BE2C (cell line): ENCODE data around the gene HLA-E.

ENCODE experiments used
- DNase-seq: peaks from one replicate; pipeline ENCODE4 v3.0.0-alpha.2; 2020
- H3K27me3 ChIP-seq: fragments of 250-450 bp; sonication (Bioruptor Pico); 2 replicates; pipeline ENCODE4 v1.5.1; 2020; ENCODE audit warnings: mild to moderate bottlenecking
- H3K36me3 ChIP-seq: fragments of 250-450 bp; sonication (Bioruptor Pico); 2 replicates; pipeline ENCODE4 v1.5.1; 2020; ENCODE audit warnings: mild to moderate bottlenecking
- H3K4me1 ChIP-seq: fragments of 250-450 bp; sonication (Bioruptor Pico); 2 replicates; pipeline ENCODE4 v1.5.1; 2020
- H3K4me3 ChIP-seq: 2 replicates; pipeline ENCODE4 v1.5.1; 2011; ENCODE audit warnings: low read depth, low read length
- H3K9me3 ChIP-seq: fragments of 250-450 bp; sonication (Bioruptor Pico); 2 replicates; pipeline ENCODE4 v1.5.1; 2020
- CTCF ChIP-seq: IDR thresholded peaks from 2 replicates; pipeline ENCODE4 v1.5.1; 2012; ENCODE audit warnings: mild to moderate bottlenecking, low read depth, low read length

HLA-E gene

GRCh38 chr6:30530014-30530413 is 40.7 kb downstream of the HLA-E start:
- TF ChIP-seq CTCF = no peak
- Histone ChIP-seq H3K9me3 (no peaks in the 10 kb centered on the region), H3K36me3 (no peaks in the 10 kb centered on the region), H3K27me3 (peaks cover 6% of the 10 kb centered on the region; the same call in 1 of the 2 replicates), H3K4me1 (no peaks in the 10 kb centered on the region), H3K4me3 (no peak overlapping the region)
- DNase-seq = no peak

DNA sequence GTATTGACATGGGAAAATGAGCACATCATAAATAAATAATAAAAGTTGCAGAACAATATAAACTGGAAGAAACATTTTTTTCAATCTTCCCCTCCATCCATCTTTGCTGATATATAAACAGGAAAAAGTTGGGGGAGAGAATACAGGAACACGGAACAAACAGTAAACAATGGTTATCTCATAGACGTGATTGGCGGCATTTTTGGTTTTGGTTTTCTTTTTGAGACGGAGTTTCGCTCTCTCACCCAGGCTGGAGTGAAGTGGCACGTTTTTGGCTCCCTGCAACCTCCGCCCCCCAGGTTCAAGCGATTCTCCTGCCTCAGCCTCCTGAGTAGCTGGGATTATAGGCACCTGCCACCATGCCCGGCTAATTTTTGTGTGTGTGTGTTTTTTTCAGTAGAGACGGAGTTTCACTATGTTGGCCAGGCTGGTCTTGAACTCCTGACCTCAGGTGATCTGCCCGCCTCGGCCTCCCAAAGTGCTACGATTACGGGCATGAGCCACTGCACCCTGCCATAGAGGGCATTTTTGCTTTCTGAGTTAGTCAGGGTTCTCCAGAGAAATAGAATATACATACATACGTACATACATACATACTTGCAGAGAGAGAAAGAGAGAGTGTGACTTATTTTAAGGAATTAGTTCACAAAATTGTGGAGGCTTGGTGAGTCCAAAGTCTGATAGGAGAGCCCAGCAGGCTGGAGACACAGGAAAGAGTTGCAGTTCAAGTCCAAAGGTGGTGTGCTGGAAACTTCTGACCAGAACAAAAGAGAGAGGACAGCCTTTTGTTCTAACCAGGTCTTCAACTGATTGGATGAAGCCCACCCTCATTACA is 44.4 kb downstream of the HLA-E start:
- Histone ChIP-seq H3K4me3 (no peak overlapping the region), H3K4me1 (no peaks in the 10 kb centered on the region), H3K36me3 (no peaks in the 10 kb centered on the region), H3K9me3 (no peaks in the 10 kb centered on the region), H3K27me3 (peaks cover 9% of the 10 kb centered on the region; the same call in 1 of the 2 replicates)
- no peak for DNase-seq
- TF ChIP-seq CTCF = no peak

GRCh38 chr6:30537931-30538330 is 48.6 kb downstream of the HLA-E start:
- H3K9me3 ChIP-seq = no peaks in the 10 kb centered on the region
- no peak overlapping the region for H3K4me3 ChIP-seq
- H3K36me3 ChIP-seq = no peaks in the 10 kb centered on the region
- DNase-seq = no peak
- H3K4me1 ChIP-seq = no peaks in the 10 kb centered on the region
- no peak for TF ChIP-seq CTCF
- H3K27me3 ChIP-seq = peaks cover 9% of the 10 kb centered on the region

GRCh38 chr6:30541515-30542403 is 52.5 kb downstream of the HLA-E start:
- DNase-seq = peak; percentile 56
- Histone ChIP-seq H3K9me3 (no peaks in the 10 kb centered on the region), H3K27me3 (peaks cover 3% of the 10 kb centered on the region), H3K4me1 (no peaks in the 10 kb centered on the region), H3K4me3 (peak overlapping the region; percentile 35), H3K36me3 (no peaks in the 10 kb centered on the region)
- TF ChIP-seq CTCF = peak; percentile 99

GRCh38 chr6:30542404-30542725 is 53.1 kb downstream of the HLA-E start:
- Histone ChIP-seq H3K9me3 (no peaks in the 10 kb centered on the region), H3K36me3 (no peaks in the 10 kb centered on the region), H3K4me1 (no peaks in the 10 kb centered on the region), H3K4me3 (no peak overlapping the region), H3K27me3 (peaks cover 3% of the 10 kb centered on the region)
- DNase-seq = no peak
- TF ChIP-seq CTCF = no peak
